GM18511 (cell line): ENCODE results near the gene ARFRP1.
"Not testable (repeated sequence)": the region's sequence is repeated elsewhere in the genome, so short reads cannot be mapped to it uniquely, and the experiment has no call there.

Source experiments
- ATAC-seq: cut with Tn5 transposase; IDR thresholded peaks from one replicate; pipeline ENCODE4 v1.9.1; 2021; ENCODE audit warnings: mild to moderate bottlenecking, moderate library complexity; ENCODE audit not compliant: unreplicated experiment

The ARFRP1 gene

GRCh38 chr20:63680427-63680826, 27.3 kb downstream of the ARFRP1 start:
- ATAC-seq = no peak

- ATAC-seq = no peak
Observed at GRCh38 chr20:63679799-63680305, 27.9 kb downstream of the ARFRP1 start.

GRCh38 chr20:63678667-63679465, 28.9 kb downstream of the ARFRP1 start:
- no peak for ATAC-seq

- ATAC-seq = no peak
Observed at GRCh38 chr20:63678071-63678470, 29.7 kb downstream of the ARFRP1 start.

GRCh38 chr20:63675681-63676368, 32.0 kb downstream of the ARFRP1 start:
- ATAC-seq = no peak

DNA sequence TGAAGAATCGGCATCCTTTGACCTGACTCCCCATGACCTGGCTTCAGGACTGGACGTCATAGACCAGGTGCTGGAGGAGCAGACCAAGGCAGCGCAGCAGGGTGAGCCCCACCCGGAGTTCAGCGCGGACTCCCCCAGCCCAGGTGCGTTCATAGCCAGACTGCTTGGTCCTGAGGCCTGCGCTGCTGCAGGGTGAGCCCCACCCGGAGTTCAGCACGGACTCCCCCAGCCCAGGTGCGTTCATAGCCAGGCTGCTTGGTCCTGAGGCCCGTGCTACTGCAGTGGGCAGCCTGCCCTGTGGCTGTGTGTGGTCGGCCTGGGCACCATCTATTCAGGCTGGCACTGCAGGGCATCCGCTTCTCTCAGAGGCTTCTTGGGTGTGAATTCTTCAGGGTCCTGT, 33.8 kb downstream of the ARFRP1 start:
- no peak for ATAC-seq

DNA sequence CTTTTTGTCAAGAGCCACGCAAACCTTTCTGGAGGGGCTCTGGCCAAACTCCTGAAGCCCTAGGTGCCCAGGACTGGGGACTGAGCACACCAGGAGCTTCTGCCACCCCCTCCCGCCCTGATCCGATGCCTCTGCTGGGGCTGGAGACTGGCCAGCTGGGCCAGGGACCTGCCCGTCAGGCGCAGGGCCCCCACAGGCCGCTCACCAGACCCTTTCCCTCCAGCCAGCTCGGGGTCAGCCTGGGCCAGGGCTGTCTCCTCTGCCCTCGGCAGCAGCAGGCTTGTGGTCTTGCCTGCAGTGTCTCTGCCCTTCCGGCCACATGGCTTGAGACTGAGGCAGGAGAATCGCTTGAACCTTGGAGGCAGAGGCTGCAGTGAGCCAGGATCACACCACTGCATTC, 35.1 kb downstream of the ARFRP1 start:
- no peak for ATAC-seq

- not testable (repeated sequence) for ATAC-seq
Observed at GRCh38 chr20:63671695-63672094, 36.1 kb downstream of the ARFRP1 start.

DNA sequence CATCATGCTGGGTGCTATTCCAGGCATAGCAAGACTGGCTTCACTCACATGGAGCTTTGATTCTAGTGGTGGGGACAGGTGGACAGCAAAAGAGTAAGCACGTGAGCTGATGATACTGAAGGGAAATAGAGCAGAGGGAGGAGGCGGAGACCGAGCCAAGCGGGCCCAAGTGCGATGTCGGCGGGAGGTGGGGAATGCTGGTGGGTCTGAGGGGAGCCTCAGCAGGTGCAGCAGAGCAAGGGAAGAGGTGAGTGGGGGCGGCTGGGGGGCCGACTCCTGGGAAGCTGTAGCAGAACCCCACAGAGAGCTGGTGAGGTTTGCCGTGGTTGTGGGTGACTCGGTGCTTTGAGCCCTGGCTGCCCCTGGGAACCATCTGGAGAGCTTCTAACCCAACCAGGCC, 39.4 kb downstream of the ARFRP1 start:
- no peak for ATAC-seq

DNA sequence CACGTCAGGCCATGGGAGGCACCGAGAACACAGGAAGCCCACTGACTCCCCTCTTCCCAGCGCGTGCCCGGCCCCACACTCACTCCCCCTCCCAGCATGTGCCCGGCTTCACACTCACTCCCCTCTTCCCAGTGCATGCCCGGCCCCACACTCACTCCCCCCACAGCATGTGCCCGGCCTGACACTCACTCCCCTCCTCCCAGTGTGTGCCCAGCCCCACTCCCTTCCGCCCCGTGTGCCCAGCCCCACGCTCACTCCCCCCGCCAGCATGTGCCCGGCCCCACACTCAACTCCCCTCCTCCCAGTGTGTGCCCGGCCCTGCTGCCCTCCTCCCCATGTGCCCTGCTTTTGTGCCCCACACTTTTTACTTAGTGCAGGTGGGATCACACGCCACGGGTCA, 39.9 kb downstream of the ARFRP1 start:
- ATAC-seq = no peak

GRCh38 chr20:63665708-63666107, 42.1 kb downstream of the ARFRP1 start:
- ATAC-seq = no peak

- no peak for ATAC-seq
Observed at GRCh38 chr20:63664861-63665594, 42.7 kb downstream of the ARFRP1 start.

GRCh38 chr20:63664143-63664851, 43.5 kb downstream of the ARFRP1 start:
- no peak for ATAC-seq

DNA sequence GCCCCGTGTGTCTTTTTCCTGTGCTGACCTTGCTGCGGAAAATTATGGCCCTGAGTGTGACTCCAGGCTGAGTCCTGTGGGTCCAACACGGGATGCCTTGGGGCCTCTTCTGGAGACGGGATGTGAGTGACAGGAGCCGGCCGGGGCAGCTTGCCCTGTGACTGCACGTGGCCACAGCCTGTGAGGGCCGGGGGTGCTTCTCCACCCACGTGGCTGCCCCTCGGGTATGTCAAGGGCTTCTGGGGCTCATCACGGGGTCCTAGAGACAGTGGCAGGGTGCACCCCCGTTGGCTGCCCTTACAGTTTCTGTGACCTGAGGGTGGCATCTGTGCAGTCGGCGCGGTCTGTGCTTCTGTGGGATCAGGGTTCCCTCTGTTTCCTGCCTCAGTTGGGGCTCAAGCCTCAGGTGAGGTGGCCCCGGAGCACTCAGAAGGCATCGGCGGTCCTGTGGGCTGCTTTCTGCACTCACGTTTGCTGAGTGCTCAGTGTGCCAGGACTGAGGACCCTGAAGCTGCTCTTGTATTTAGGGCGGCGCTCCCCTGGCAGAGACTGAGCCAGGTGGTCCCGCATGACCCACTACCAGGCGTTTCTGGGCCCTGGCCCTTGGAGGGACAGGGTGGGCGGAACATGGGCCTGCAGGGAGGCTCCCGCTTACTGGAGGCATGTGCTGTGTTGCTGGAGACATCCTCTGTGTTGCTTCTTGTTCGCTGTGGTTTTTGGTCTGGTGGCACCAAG, 44.3 kb downstream of the ARFRP1 start:
- ATAC-seq = no peak

DNA sequence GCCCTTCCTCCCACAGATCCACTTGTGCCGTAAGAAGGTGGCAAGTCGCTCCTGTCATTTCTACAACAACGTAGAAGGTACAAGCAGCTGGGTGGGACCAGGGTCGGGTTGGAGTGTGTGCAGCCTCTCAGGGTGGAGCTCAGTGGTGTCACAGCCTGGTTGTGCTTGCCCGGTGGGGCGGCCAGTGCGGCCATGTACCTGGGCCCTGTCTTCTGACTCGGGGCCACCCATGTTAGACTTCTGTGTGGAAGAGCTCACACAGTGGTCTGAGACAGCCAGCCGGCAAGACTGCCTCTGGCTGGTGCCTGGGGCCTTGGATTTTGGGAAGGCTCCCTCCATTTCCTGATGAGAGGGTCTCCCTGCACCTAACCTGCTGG, 45.0 kb downstream of the ARFRP1 start:
- ATAC-seq = no peak

- no peak for ATAC-seq
Observed at GRCh38 chr20:63661959-63662812, 45.6 kb downstream of the ARFRP1 start.

DNA sequence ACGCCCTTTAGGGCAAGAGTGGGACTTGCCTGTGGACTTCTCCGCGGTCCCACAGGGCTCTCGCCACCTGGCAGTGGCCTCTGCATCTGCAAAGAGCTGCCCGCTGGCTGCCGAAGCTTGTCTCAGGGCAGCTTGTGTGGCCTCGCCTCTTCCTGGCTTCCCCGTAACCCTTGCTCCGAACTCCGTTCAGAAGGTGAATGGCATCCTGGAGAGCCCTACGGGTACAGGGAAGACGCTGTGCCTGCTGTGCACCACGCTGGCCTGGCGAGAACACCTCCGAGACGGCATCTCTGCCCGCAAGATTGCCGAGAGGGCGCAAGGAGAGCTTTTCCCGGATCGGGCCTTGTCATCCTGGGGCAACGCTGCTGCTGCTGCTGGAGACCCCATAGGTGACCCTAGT, 46.7 kb downstream of the ARFRP1 start:
- no peak for ATAC-seq

GRCh38 chr20:63660622-63661021, 47.2 kb downstream of the ARFRP1 start:
- no peak for ATAC-seq

- not testable (repeated sequence) for ATAC-seq
Observed at GRCh38 chr20:63660174-63660573, 47.6 kb downstream of the ARFRP1 start.
